GM12878 (cell line): ENCODE measurements around the gene GATAD2B. TPM values are rescaled to one million over a fixed set of nuclear protein-coding genes. Genes with fewer than 3 reads are reported as not detected.

Source experiments
- ATAC-seq: fragments of 200-7000 bp; cut with Tn5 transposase; 3 replicates; pipeline ENCODE4 v1.9.1; 2020; ENCODE audit warnings: mild to moderate bottlenecking, moderate library complexity
- BruUV-seq: library from RNA; stranded (reverse); fragments of 400-500 nt; replicated peaks from 2 replicates; lab custom pipeline; 2021; lab: Mats Ljungman, UMichigan
- CTCF ChIA-PET: fragments of 300-600 bp; sonication (Branson Sonifier 250); formaldehyde crosslinking; extraction: SDS; loops from one replicate; lab custom pipeline; 2021; ENCODE audit warnings: inconsistent platforms; lab: Yijun Ruan, JAX
- POLR2A ChIA-PET: fragments of 350-600 bp; formaldehyde crosslinking; extraction: SDS; loops from one replicate; lab custom pipeline; 2021; ENCODE audit warnings: inconsistent platforms; lab: Charles Lee
- RAD21 ChIA-PET: fragments of 300-600 bp; sonication (Branson Sonifier 250); formaldehyde crosslinking; loops from one replicate; lab custom pipeline; 2023; ENCODE audit warnings: antibody characterized with exemption; ENCODE audit not compliant: unreplicated experiment; lab: Charles Lee
- SMC1A ChIA-PET: fragments of 300-600 bp; sonication (Branson Sonifier 250); formaldehyde crosslinking; loops from one replicate; lab custom pipeline; 2023; ENCODE audit not compliant: unreplicated experiment, uncharacterized antibody; lab: Charles Lee
- DNase-seq: peaks from one replicate; pipeline ENCODE4 v3.0.0-alpha.2; 2011; ENCODE audit warnings: low read depth, low spot score
- FAIRE-seq: peaks from 3 replicates; lab custom pipeline; 2011; peaks lifted over from hg19 to GRCh38; lab: Jason Lieb, UNC
- H2AFZ ChIP-seq: 2 replicates; pipeline ENCODE4 v1.6.0; 2011; ENCODE audit warnings: low read depth, low read length, control low read depth; ENCODE audit not compliant: control insufficient read depth
- H3K27ac ChIP-seq: 2 replicates; pipeline ENCODE4 v1.5.1; 2011; ENCODE audit warnings: control low read depth; ENCODE audit not compliant: control insufficient read depth, insufficient read depth
- H3K27me3 ChIP-seq, 2 experiments: replicated peaks in 1 of 2; 2 replicates each; pipeline versions ENCODE4 v1.6.0 to v1.6.1; 2011; ENCODE audit warnings: low read length in 1 of 2; ENCODE audit not compliant: control insufficient read depth in 2 of 2, insufficient read depth in 2 of 2
- H3K36me3 ChIP-seq, 2 experiments: 2 replicates each; pipeline ENCODE4 v1.5.1; 2011; ENCODE audit warnings: low read length in 1 of 2; ENCODE audit not compliant: control insufficient read depth in 2 of 2, insufficient read depth in 2 of 2
- H3K4me1 ChIP-seq: 2 replicates; pipeline ENCODE4 v1.6.1; 2011; ENCODE audit warnings: mild to moderate bottlenecking, low read length, moderate library complexity, mixed read lengths; ENCODE audit not compliant: control insufficient read depth, insufficient read depth
- H3K4me2 ChIP-seq: 2 replicates; pipeline ENCODE4 v1.6.0; 2011; ENCODE audit warnings: control low read depth; ENCODE audit not compliant: control insufficient read depth, insufficient read depth
- H3K4me3 ChIP-seq: fragments of 200-600 bp; sonication (generic); 2 replicates; pipeline ENCODE4 v1.5.1; 2016
- H3K79me2 ChIP-seq: 2 replicates; pipeline ENCODE4 v1.6.0; 2011; ENCODE audit warnings: low read length; ENCODE audit not compliant: control insufficient read depth, insufficient read depth
- H3K9ac ChIP-seq: 2 replicates; pipeline ENCODE4 v1.8.0; 2011; ENCODE audit warnings: low read length, control low read depth, mixed read lengths; ENCODE audit not compliant: control insufficient read depth, insufficient read depth
- H3K9me3 ChIP-seq: replicated peaks from 3 replicates; pipeline ENCODE4 v1.5.1; 2011; ENCODE audit warnings: mild to moderate bottlenecking, low read length; ENCODE audit not compliant: control insufficient read depth, insufficient read depth
- H4K20me1 ChIP-seq: 2 replicates; pipeline ENCODE4 v1.6.0; 2011; ENCODE audit not compliant: control insufficient read depth, insufficient read depth
- ASH2L ChIP-seq: fragments of 300-600, 200-600 bp; sonication (generic); IDR thresholded peaks from 2 replicates; pipeline ENCODE4 v1.6.1; 2017; ENCODE audit warnings: low read depth, mild to moderate bottlenecking, borderline replicate concordance
- CEBPB ChIP-seq, 2 experiments: fragments of 150-350 bp in 1 of 2; IDR thresholded peaks; 2 replicates each; pipeline ENCODE4 v1.6.1; 2012 to 2014; ENCODE audit warnings: low read depth in 2 of 2, low read length in 2 of 2, borderline replicate concordance in 1 of 2, inconsistent platforms in 1 of 2
- GATAD2B ChIP-seq: fragments of 450-650 bp; conservative IDR thresholded peaks from 2 replicates; pipeline ENCODE4 v1.6.1; 2017; ENCODE audit warnings: low read depth, mild to moderate bottlenecking, moderate library complexity
- NR2F1 ChIP-seq: fragments of 450-650 bp; conservative IDR thresholded peaks from 2 replicates; pipeline ENCODE4 v1.6.1; 2017; ENCODE audit warnings: mild to moderate bottlenecking
- PBX3 ChIP-seq: IDR thresholded peaks from 2 replicates; pipeline ENCODE4 v1.6.1; 2011; ENCODE audit warnings: mild to moderate bottlenecking, low read depth, low read length, moderate library complexity; ENCODE audit not compliant: insufficient replicate concordance
- REST ChIP-seq: IDR thresholded peaks from 2 replicates; pipeline ENCODE4 v1.6.1; 2012; ENCODE audit warnings: mild to moderate bottlenecking, low read depth, low read length
- SMC3 ChIP-seq: IDR thresholded peaks from 2 replicates; pipeline ENCODE4 v1.6.1; 2011; ENCODE audit warnings: low read length, improper control_type of control experiment, borderline replicate concordance
- SUPT20H ChIP-seq: IDR thresholded peaks from 2 replicates; pipeline ENCODE4 v1.6.1; 2011; ENCODE audit warnings: low read depth, mild to moderate bottlenecking, low read length, moderate library complexity, borderline replicate concordance; ENCODE audit not compliant: control insufficient read depth
- ZBED1 ChIP-seq: IDR thresholded peaks from 2 replicates; pipeline ENCODE4 v1.6.1; 2016; ENCODE audit warnings: borderline replicate concordance
- ZNF622 ChIP-seq: fragments of 450-650 bp; IDR thresholded peaks from 2 replicates; pipeline ENCODE4 v1.6.1; 2017; ENCODE audit warnings: mild to moderate bottlenecking, inconsistent platforms
- WGBS: methylation state at CpG from one replicate; pipeline ENCODE4 v1.1.6; 2016; ENCODE audit warnings: low lambda C conversion rate; ENCODE audit not compliant: insufficient replicate concordance, insufficient coverage; ENCODE audit errors: missing lambda C conversion rate; 5-methylcytosine and 5-hydroxymethylcytosine counted together
- in situ Hi-C: fragments of 300-500 bp; cut with MboI; formaldehyde crosslinking; loops from 9 replicates; pipeline ENCODE4 v1.14.3; 2018; ENCODE audit warnings: mixed read lengths
- intact Hi-C: fragments of 100-400 bp; cut with micrococcal nuclease; formaldehyde crosslinking; loops from one replicate; pipeline ENCODE4 v1.14.2; 2022; ENCODE audit not compliant: unreplicated experiment
- polyA plus RNA-seq, 11 experiments: library from polyadenylated mRNA; depleted of rRNA in 4 of 11; unstranded in 6 of 11; stranded (reverse) in 5 of 11; fragments of >200 nt; fragmentation: Nextera tagmentation in 4 of 11; fragmentation: Illumina TruSeq in 1 of 11; extraction: Ambion mirVana in 4 of 11; extraction: Trizol in 1 of 11; gene quantifications; 1 replicate in 1 of 11; 2 replicates in 10 of 11; pipeline versions ENCODE4 v1.2.1 to v1.2.3, GENCODE V29; 2011 to 2016; ENCODE audit warnings: inconsistent platforms in 2 of 11, missing spikeins in 2 of 11, low read depth in 1 of 11
- total RNA-seq, 4 experiments: library from RNA; depleted of rRNA in 3 of 4; stranded (reverse); fragments of >200 nt in 3 of 4; fragmentation: Illumina TruSeq in 1 of 4; extraction: Trizol in 1 of 4; gene quantifications; 2 replicates each; pipeline versions ENCODE4 v1.2.1 to v1.2.3, GENCODE V29; 2013 to 2021

GATAD2B gene
- total and polyA plus RNA-seq, 10 of the 15 experiments (the other 5 are each of a cell fraction or from before 2014, with no cell fraction given) = 2.4 to 63.1 (median 8.7) TPM

- ChIA-PET SMC1A (interaction anchor here (0.7 to 1.7 kb wide), 11 partner anchors 12 to 112 kb away, joined by 3 to 5 read pairs (median 3); no protein-coding TSS in a partner anchor), POLR2A (interaction anchor here (0.6 to 1.1 kb wide), 7 partner anchors 9 to 93 kb away, joined by 3 to 7 read pairs (median 4); no protein-coding TSS in a partner anchor), CTCF (interaction anchor here (0.6 to 1.5 kb wide), 5 partner anchors 9 to 54 kb away, joined by 3 to 7 read pairs (median 4); no protein-coding TSS in a partner anchor), RAD21 (interaction anchor here (0.8 to 1.3 kb wide), 4 partner anchors 11 to 57 kb away, joined by 3 to 5 read pairs (median 4); partner anchors contain the start of gene GATAD2B)
- Histone ChIP-seq H3K9ac (no peak overlapping the region; the same call in 1 of the 2 replicates), H3K27ac (peak overlapping the region; percentile 35), H2AFZ (no peak overlapping the region), H3K4me1 (peaks cover 17% of the 10 kb centered on the region), H3K27me3 (no peaks in the 10 kb centered on the region), H3K4me3 (peak overlapping the region; percentile 39; the same call in 1 of the 2 replicates), H3K4me2 (peak overlapping the region; percentile 78), H3K9me3 (no peaks in the 10 kb centered on the region), H4K20me1 (no peaks in the 10 kb centered on the region), H3K36me3 (no peaks in the 10 kb centered on the region; a peak in 2 of 4 replicates), H3K79me2 (peaks cover 70% of the 10 kb centered on the region)
- intact Hi-C loops = no loop called here
- ATAC-seq = peak; percentile 85
- FAIRE-seq = peak; percentile 54
- DNase-seq = no peak
- 26% methylated on average over 6 of the region's 6 CpGs for WGBS
- TF ChIP-seq ZBED1 = no peak
- no peak for TF ChIP-seq SMC3
- in situ Hi-C loops = no loop called here
- no TSS peak for BruUV-seq
These were observed 56.5 kb downstream of the GATAD2B start for GRCh38 chr1:153866045-153866850.

DNA sequence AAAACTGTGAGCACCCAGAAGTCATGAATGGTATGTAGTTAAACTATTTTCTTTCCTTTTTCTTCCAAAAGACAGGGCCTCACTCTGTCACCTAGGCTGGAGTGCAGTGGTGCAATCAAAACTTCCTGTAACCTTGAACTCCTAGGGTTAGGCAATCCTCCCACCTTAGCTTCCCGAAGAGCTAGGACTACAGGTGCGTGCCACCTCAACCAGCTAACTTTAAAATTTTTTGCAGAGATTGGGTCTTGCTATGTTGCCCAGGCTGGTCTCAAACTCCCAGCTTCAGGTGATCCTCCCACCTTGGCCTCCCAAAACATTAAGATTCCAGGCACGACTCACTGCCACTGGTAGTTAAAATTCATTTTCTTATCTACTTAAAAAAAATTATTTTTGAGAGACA lies 62.5 kb downstream of the GATAD2B start:
- FAIRE-seq (no peak), DNase-seq (no peak), ATAC-seq (no peak)
- Histone ChIP-seq H3K79me2 (peaks cover 41% of the 10 kb centered on the region), H2AFZ (no peak overlapping the region), H4K20me1 (no peaks in the 10 kb centered on the region), H3K36me3 (no peaks in the 10 kb centered on the region; a peak in 2 of 4 replicates), H3K27me3 (no peaks in the 10 kb centered on the region), H3K9ac (no peak overlapping the region), H3K4me2 (no peak overlapping the region), H3K27ac (no peak overlapping the region), H3K9me3 (no peaks in the 10 kb centered on the region), H3K4me3 (no peak overlapping the region), H3K4me1 (peaks cover 6% of the 10 kb centered on the region)
- CTCF ChIA-PET = no interaction called here
- POLR2A ChIA-PET = interaction anchor here (1.2 kb wide), 1 partner anchor 11 kb away, joined by 5 read pairs; no protein-coding TSS in a partner anchor
- in situ Hi-C loops (no loop called here), intact Hi-C loops (no loop called here)
- BruUV-seq = no TSS peak
- RAD21 ChIA-PET = interaction anchor here (1.1 kb wide), 1 partner anchor 23 kb away, joined by 4 read pairs; no protein-coding TSS in a partner anchor
- SMC1A ChIA-PET = interaction anchor here (0.6 to 1.2 kb wide), 2 partner anchors 8 to 15 kb away, joined by 3 to 4 read pairs; no protein-coding TSS in a partner anchor
- 82% methylated on average over 3 of the region's 3 CpGs for WGBS
- no peak for TF ChIP-seq SUPT20H
- TF ChIP-seq CEBPB (IDR thresholded peaks at IDR 0.05; ENCODE audit: borderline replicate concordance in 1 of 2, low read depth in 2 of 2, low read length in 2 of 2) = no peak
- no peak for TF ChIP-seq PBX3
- no peak for TF ChIP-seq ZNF622
- no peak for TF ChIP-seq NR2F1
- no peak for TF ChIP-seq REST
- TF ChIP-seq GATAD2B = no peak
- TF ChIP-seq ASH2L = no peak
